Tibial artery (tissue), 4 donors: Measurements from ENCODE around the gene LGALS3BP.

Experiments used
- DNase-seq, 2 donors: peaks; one replicate each; pipeline ENCODE4 v3.0.0-alpha.2; 2019
- H3K27ac ChIP-seq, 2 donors: fragments of 200-600 bp; sonication (generic) in 1 of 2; 1 replicate in 1 of 2; 2 replicates in 1 of 2; pipeline ENCODE4 v1.5.1; 2018 to 2019; ENCODE audit warnings: mild to moderate bottlenecking in 1 of 2
- H3K27me3 ChIP-seq, 2 donors: fragments of 200-600 bp; sonication (generic) in 1 of 2; one replicate each; pipeline versions ENCODE4 v1.5.1 to v1.6.0; 2016 to 2019
- H3K36me3 ChIP-seq, 3 donors: fragments of 200-600 bp; sonication (generic) in 2 of 3; one replicate each; pipeline ENCODE4 v1.5.1; 2016 to 2019; ENCODE audit warnings: mild to moderate bottlenecking in 2 of 3
- H3K4me1 ChIP-seq, 4 donors: fragments of 200-600 bp; sonication (generic) in 2 of 4; 1 replicate in 3 of 4; 2 replicates in 1 of 4; pipeline ENCODE4 v1.5.1; 2016 to 2019
- H3K4me3 ChIP-seq, 2 donors: fragments of 200-600 bp; sonication (generic) in 1 of 2; 1 replicate in 1 of 2; 2 replicates in 1 of 2; pipeline ENCODE4 v1.5.1; 2018 to 2019; ENCODE audit warnings: mild to moderate bottlenecking in 2 of 2
- H3K9me3 ChIP-seq, 3 donors: fragments of 200-600 bp; sonication (generic) in 1 of 3; one replicate each; pipeline ENCODE4 v1.5.1; 2016 to 2019
- intact Hi-C: fragments of 100-400 bp; cut with DNase I; formaldehyde crosslinking; loops from one replicate; pipeline ENCODE4 v1.15.0; 2023; ENCODE audit warnings: low total_unique reads
- TF ChIP-seq, protein P1 (sequence below), 2 experiments: fragments of 200-600 bp in 1 of 2; fragments of 450-650 bp in 1 of 2; IDR thresholded peaks; one replicate each; pipeline ENCODE4 v1.5.1; 2017 to 2019; ENCODE audit warnings: antibody characterized with exemption in 2 of 2, mild to moderate bottlenecking in 1 of 2, moderate library complexity in 1 of 2

LGALS3BP gene

DNA sequence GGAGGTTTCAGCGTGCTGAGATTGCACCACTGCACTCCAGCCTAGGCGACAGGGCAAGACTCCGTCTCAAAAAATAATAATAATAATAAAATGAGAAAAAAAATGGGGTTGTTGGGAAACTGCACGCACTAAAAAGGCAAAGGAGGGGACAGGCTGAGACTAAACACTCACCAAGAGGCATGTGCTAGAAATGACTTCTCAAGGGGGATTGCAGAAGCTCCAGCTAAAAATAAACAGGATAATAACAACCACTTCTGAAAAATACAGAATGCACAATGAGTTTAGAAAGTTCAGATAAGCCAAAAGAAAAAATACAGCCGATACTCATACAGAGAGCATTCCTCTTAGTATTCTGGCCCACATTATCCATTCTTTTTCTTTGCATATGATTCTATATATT lies 39.5 kb downstream of the LGALS3BP start:
- Histone ChIP-seq H3K27me3 (peaks cover 0 to 4% of the 10 kb centered on the region in 2 donors), H3K36me3 (no peaks in the 10 kb centered on the region), H3K4me3 (no peak overlapping the region), H3K27ac (no peak overlapping the region), H3K9me3 (no peaks in the 10 kb centered on the region), H3K4me1 (peaks cover 0 to 23% (median 15%) of the 10 kb centered on the region in 4 donors)
- TF ChIP-seq, protein P1, sequence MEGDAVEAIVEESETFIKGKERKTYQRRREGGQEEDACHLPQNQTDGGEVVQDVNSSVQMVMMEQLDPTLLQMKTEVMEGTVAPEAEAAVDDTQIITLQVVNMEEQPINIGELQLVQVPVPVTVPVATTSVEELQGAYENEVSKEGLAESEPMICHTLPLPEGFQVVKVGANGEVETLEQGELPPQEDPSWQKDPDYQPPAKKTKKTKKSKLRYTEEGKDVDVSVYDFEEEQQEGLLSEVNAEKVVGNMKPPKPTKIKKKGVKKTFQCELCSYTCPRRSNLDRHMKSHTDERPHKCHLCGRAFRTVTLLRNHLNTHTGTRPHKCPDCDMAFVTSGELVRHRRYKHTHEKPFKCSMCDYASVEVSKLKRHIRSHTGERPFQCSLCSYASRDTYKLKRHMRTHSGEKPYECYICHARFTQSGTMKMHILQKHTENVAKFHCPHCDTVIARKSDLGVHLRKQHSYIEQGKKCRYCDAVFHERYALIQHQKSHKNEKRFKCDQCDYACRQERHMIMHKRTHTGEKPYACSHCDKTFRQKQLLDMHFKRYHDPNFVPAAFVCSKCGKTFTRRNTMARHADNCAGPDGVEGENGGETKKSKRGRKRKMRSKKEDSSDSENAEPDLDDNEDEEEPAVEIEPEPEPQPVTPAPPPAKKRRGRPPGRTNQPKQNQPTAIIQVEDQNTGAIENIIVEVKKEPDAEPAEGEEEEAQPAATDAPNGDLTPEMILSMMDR (IDR thresholded peaks at IDR 0.05), result no peak
- no peak for DNase-seq
- intact Hi-C loops, result no loop called here

DNA sequence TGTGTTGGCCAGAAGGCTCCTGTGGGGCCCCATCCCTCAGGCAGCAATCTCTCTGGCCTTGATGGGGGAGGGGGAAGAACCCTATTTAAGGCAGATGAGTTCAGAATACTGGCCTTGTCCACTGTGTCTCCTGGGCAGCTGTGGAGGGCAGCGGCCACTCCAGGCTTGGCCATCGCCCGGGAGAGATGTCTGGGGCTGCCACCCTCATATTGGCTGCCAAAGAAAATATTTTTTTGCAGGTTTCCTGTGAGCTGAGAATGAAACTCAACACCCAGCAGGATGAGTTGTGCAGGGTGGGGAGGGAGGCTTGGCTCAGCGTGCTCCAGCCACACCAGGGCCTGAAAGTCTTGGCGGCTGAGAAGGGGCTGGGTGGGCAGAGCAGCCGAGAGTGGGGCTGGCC lies 40.1 kb downstream of the LGALS3BP start:
- DNase-seq, result no peak
- Histone ChIP-seq H3K27ac (no peak overlapping the region), H3K36me3 (no peaks in the 10 kb centered on the region), H3K9me3 (no peaks in the 10 kb centered on the region), H3K27me3 (no peaks in the 10 kb centered on the region), H3K4me1 (peaks cover 0 to 29% (median 21%) of the 10 kb centered on the region in 4 donors), H3K4me3 (no peak overlapping the region)
- intact Hi-C loops, result no loop called here
- TF ChIP-seq, protein P1 (IDR thresholded peaks at IDR 0.05), result no peak

DNA sequence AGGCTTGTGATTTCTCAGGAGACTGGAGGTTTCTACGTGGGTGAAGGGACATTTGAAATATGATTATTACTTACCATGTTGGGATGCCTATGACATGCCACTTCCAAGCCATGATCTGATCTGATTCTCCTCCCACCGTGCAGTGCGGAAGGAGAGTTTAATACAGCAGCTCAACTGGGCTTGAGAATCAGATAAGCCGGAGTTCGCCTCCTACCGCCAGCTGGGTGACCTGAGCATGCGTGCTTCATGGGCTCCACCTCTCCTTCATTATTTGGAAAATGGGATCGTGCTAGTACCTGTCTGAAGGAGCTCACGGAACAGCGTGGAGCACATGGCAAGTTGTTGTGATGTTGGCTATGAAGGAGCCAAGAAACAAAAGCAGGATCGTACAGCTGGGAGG lies 42.2 kb downstream of the LGALS3BP start:
- TF ChIP-seq, protein P1 (IDR thresholded peaks at IDR 0.05), result no peak
- no peak overlapping the region for H3K4me3 ChIP-seq
- peaks cover 11 to 46% (median 39%) of the 10 kb centered on the region in 4 donors for H3K4me1 ChIP-seq
- no peak for DNase-seq
- no peak overlapping the region for H3K27ac ChIP-seq
- H3K27me3 ChIP-seq, result no peaks in the 10 kb centered on the region
- H3K9me3 ChIP-seq, result no peaks in the 10 kb centered on the region
- intact Hi-C loops, result no loop called here
- H3K36me3 ChIP-seq, result no peaks in the 10 kb centered on the region

DNA sequence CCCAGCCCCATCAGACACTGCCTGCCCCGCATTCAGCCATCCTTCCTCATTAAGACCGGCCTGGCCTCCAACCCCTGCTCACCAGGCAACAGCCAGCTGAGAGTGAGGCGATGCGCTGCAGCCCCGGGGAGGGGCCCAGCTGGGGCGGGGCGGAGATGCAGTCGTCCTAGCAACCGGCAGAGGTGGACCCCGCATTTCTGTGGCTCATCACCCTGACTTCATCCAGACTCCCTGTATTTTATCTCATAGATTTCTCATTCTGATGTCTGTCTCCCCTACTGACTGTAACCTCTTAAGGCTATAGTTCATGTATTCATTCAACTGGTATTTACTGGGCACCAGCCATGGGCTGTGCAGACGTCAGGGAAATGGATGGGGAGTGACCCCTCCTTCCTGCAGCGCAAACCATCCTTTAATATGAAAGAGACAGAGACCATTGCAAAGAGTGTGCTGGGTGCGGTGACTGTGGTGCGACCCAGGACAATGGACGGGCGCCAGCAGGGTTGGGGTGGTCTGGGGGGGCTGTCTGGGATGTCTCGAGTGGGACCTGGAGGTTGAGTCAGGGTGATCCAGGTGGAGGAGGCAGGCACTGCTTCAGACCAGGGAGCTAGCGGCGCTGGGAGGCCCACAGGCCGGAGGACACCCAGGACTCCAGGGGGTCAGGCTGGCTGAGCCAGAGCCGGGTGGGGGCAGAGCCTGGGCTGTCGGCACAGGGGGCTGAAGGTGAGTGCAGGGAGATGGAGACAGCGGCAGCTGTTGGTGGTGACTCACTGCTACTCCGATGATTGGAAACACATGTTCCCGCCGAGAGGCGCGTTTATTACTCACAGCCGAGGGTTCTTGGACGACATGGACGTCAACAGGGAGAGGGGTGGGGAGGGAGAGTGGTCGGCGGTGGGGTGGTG lies 44.1 kb downstream of the LGALS3BP start:
- intact Hi-C loops, result no loop called here
- Histone ChIP-seq H3K27ac (peak overlapping the region; percentile 87 to 94), H3K4me3 (no peak overlapping the region), H3K4me1 (peaks cover 11 to 51% (median 39%) of the 10 kb centered on the region in 4 donors), H3K9me3 (no peaks in the 10 kb centered on the region), H3K27me3 (no peaks in the 10 kb centered on the region), H3K36me3 (no peaks in the 10 kb centered on the region)
- TF ChIP-seq, protein P1 (IDR thresholded peaks at IDR 0.05), result no peak
- peak; percentile 87 to 88 for DNase-seq

DNA sequence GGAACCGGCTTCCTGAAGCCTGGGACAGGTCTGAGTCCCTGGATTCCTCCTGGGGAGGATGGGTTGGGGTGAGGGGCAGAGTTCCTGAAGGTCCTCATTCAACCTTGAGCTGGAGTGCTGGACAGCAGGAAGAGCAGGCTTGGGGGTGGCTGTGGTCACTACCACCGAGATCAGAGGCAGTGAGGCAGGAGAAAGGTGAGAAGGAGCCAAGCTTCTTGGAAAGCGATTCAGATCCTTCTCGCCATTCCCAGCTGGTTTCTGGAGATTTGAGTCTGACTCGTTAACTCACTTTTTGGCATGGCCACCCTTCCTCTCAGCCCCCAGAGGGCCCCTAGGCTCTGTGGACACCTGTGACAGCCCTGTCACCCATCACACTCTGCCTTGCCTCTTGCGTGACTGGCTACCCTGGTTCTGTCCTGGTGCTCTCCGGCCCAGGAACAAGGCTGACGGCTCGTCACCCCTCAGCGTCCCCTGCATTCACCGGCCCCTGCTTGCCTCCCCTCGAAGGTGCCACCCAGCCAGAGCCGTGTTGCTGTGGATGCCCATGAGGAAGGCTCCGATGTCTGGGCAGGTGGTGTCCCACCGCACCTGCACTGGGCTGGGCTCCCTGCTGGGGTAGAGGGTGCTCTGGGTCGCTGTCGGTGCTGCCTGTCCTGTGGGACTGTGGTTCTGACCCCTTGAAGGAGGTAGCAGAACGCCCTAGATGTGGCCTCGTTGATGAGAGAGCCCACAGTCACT lies 44.9 kb downstream of the LGALS3BP start:
- Histone ChIP-seq H3K4me1 (peaks cover 11 to 48% (median 35%) of the 10 kb centered on the region in 4 donors), H3K36me3 (no peaks in the 10 kb centered on the region), H3K27me3 (no peaks in the 10 kb centered on the region), H3K27ac (peak overlapping the region; percentile 87 to 94), H3K4me3 (peak overlapping the region; percentile 25 to 45), H3K9me3 (no peaks in the 10 kb centered on the region)
- TF ChIP-seq, protein P1 (IDR thresholded peaks at IDR 0.05), result no peak
- intact Hi-C loops, result no loop called here
- DNase-seq, result no peak
